NCI-H774 (cell line): Measurements from ENCODE around the gene KIF26A.

Experiments
- DNase-seq: peaks from one replicate; lab custom pipeline; 2025; lab: John Stamatoyannopoulos, UW

Gene KIF26A

GRCh38 chr14:104138098-104138717 is at the start of gene KIF26A:
KIF26A (plus strand) TSS chr14:104138587; CDS start chr14:104138723, 136 bp downstream.
- peak; percentile 18 for DNase-seq

GRCh38 chr14:104090071-104090748 is 48.2 kb upstream of the KIF26A start:
- DNase-seq = no peak

GRCh38 chr14:104091061-104091926 is 47.1 kb upstream of the KIF26A start:
- DNase-seq = no peak

DNA sequence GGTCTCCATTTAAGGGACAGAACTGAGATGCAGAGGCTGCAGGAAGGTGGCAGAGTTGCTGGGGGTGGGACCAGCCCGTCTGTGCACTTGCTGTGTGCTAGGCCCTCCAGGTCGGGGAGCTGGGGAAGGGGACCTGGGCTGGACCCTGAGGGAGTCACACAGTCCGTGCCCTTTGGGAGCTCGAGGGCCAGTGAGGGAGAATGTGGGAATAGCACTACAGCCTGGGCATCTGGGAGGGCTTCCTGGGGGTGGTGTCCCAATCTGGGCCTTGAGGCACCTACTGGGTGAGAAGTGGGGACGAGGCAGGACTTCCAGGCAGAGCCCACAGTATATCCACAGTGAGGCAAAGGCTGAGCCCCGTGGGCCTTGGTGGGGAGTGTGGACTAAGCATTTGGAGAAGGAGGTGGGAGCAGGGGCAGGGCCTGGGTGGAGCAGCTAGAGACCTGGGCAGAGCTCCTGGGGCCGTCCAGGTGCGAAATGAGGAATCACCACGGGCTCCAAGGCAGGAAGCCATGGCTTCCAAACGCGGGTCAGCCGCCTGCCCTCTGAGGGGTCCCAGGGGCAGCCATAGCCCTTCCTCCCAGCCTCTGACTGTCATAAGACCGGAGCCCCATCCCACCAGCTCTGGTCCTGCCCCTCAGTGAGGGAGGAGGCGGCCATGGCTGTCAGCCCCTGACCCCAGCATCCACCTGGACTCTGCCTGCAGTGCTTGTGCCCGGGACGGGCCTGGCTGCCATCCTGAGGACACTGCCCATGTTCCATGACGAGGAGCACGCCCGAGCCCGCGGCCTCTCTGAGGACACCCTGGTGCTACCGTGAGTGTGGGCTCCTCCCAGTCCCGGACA is 46.2 kb upstream of the KIF26A start:
- DNase-seq = no peak

GRCh38 chr14:104092931-104093365 is 45.4 kb upstream of the KIF26A start:
- DNase-seq = no peak

GRCh38 chr14:104093366-104094055 is 44.9 kb upstream of the KIF26A start:
- no peak for DNase-seq

- no peak for DNase-seq
Measured at GRCh38 chr14:104094056-104094708, 44.2 kb upstream of the KIF26A start.

- peak; percentile 22 for DNase-seq
Measured at GRCh38 chr14:104094709-104095425, 43.5 kb upstream of the KIF26A start.

DNA sequence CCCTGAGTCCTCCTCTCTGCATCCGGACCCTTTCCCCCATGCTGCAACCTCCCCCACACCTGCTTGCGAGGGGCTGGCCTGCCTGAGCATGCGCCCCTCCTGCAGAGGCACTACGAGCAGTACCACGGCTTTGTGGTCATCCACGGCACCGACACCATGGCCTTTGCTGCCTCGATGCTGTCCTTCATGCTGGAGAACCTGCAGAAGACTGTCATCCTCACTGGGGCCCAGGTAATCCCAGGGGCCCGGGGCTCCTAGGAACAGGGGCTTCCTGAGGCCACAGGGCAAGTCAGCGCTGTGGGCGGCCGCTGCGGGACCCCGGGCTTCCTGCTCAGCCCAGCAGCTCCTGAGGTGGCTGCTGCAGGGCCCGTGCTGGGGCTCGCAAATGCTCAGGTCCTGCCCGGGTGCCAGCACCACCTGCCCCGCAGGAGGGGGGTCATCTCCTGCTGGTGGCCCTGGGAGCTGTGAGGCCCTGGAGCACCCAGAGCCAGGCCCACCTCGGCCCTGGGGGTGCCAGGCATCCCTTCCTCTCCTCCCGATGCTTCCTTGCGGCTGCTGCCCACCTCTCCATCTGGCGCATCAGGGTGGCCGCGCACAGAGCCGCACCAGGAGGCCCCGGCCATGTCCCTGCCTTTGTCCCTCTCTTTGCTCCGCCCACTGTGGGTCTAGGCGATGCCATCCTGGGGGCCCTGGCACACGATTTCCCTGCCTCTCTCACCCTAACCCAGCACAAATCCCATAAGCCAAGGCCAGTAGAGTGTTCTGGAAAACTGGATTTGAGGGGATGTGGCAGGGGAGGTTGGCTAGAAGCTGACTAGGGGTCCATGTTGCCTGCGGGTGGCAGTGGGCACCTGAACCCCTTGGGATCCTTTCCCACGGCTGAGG is 42.7 kb upstream of the KIF26A start:
- DNase-seq = no peak

- no peak for DNase-seq
Measured at GRCh38 chr14:104096318-104096717, 42.1 kb upstream of the KIF26A start.

DNA sequence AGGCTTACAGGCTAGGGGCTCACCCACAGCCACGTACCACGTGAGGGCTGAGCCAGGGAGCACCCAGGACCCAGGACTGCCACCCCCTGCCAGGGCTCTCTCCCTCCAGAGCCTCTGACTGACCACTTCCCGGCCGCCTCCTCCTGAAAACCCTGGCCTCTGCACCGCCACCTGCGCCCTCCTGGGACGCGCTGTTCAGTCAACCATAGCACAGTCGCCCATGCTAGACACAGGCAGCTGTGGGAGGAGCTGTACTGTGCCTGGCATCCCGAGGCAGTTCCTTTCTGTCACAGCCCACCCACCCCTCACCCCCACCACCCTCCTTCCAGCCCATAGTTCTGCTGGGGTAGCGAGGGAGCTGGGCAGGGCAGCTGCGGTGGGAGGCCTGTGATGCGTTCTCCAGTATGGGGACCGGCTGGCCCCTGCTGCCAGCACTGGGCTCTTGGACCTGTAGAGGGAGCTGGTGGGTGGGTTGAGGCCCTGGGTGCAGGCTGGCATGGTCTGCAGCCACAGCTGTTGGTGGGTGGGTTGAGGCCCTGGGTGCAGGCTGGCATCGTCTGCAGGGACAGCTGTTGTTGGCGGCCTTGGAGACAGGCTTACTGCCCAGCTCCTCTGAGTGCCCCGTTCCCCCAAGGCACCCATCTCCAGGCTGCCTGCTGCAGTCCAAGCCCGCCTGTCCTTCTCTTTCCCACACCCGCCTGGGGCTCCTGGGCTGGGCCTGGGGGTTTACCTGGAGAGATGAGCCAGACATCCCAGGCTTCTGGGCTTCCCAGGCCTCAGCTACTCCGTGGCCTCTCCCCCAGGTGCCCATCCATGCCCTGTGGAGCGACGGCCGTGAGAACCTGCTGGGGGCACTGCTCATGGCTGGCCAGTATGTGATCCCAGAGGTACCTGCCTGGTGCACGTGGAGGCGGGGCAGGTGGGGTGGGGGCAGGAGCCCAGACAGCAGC is 41.4 kb upstream of the KIF26A start:
- no peak for DNase-seq

DNA sequence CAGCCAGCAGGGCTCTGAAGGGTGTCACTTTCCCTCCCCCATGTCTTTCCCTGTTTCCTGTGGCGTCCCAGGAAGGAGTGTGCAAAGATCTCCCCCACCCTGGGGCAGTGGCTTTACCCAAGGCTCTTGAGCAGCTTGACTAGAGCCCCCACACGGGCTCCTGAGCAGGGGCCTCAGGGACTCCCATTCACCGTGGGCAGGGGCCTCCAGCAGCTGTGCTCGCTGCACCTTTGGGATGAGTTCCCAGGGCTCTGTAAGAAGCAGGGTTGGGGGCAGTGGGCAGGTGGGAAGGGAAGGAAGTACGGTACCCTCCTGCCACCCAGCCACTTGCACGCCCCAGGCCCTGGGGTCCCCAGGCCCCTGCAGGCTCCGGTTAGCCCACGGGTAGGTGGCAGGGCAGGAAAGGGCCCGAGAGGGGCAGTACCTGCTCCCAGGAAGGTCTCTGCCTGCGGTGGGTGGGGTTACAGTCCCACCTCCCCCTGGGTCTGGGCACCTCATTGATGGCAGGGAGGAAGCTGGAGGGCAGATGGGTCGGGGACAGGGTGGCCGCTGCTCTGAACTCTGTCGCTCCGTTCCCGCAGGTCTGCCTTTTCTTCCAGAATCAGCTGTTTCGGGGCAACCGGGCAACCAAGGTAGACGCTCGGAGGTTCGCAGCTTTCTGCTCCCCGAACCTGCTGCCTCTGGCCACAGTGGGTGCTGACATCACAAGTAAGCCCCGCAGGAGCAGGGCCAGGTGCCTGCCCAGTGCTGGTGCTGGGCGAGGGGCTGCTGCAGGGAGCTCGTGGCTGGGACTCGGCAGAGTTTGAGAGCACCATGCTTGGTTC is 39.9 kb upstream of the KIF26A start:
- no peak for DNase-seq

- DNase-seq = no peak
Measured at GRCh38 chr14:104099096-104100041, 39.0 kb upstream of the KIF26A start.

DNA sequence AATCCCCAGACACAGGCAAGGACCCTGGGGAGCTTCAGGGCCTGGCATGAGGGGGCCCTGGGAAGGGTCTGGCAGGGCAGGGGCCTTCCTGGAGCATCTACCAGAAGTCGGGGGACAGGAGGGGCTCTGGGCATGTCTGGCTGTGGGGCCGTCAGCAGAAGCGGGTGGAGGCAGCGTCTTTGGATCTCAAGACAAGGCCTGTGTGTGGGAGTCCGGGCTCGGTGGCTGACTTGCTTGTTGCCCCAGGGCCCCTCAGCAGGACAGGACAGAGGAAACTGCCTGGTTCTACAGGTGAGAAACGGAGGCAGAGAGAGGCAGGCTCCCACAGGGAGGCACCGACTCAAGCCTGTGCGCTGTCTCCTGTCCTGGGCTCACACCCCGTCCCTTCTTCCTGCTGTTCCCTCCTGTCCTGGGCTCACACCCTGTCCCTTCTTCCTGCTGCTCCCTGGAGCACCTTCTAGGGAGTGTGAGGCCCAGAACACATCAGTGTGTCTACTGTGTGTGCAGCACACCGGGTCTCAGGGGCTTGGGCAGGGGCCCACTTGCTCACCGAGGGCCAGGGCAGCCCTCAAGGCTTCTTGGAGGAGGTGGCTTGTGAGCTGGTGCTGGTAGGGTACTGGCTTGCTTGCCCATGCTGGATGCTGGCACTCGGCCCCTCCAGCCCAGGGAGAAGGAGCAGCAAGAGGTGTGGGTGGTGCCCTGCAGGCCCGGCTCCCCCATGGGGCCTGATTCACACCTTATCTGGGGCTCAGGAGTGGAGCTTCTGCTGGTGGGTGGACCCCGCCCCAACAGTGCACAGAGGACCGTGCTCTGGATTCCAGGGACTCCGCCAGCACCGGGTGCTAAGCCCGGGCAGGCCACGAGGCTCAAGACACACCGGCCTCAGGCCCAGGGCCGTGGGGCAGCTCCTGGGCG is 38.0 kb upstream of the KIF26A start:
- DNase-seq = no peak
